NCI-H1694 (cell line): Measurements from ENCODE around the gene ZNF783.
"Not testable (repeated sequence)": the region's sequence is repeated elsewhere in the genome, so short reads cannot be mapped to it uniquely, and the experiment has no call there.

Experiments used
- DNase-seq: peaks from one replicate; lab custom pipeline; 2025; lab: John Stamatoyannopoulos, UW

ZNF783 gene

DNA sequence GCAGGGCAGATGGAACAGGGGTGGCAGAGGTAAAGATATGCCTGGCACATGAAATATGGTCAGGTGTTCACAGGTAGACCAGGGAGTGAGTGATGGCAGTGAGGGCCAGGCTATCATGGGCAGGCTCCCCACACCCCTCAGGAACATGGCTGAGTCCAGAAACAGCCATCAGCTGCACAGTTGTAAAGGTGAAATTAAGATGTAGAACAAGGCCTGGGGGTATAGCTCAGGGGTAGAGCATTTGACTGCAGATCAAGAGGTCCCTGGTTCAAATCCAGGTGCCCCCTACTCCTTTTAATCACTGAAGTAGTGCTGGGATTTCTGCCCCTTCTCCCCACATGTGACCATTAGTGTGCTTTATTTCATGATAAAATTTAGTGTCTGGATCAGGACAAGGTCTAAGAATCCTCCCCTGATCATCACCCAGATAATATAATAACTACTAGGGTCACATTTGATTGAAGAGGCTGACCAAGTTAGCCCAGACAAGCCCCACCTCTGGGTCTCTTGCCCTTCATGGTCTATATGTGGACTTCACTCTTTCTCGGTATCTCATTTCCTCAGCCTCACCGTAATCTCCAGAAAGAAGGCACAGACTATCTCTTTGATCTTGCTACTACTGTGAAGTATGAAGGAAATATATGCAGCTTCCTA is 69.0 kb downstream of the ZNF783 start:
- DNase-seq: no peak

DNA sequence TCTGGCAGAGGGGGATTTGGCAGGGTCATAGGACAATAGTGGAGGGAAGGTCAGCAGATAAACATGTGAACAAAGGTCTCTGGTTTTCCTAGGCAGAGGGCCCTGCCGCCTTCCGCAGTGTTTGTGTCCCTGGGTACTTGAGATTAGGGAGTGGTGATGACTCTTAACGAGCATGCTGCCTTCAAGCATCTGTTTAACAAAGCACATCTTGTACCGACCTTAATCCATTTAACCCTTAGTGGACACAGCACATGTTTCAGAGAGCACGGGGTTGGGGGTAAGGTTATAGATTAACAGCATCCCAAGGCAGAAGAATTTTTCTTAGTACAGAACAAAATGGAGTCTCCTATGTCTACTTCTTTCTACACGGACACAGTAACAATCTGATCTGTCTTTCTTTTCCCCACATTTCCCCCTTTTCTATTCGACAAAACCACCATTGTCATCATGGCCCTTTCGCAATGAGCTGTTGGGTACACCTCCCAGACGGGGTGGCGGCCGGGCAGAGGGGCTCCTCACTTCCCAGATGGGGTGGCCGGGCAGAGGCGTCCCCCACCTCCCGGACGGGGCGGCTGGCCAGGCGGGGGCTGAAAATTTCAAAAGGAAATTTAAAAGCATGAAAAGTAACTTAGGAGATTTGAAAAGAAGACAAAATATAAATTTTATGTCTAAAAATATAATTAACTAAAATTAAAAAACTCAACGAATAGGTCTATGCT is 70.8 kb downstream of the ZNF783 start:
- not testable (repeated sequence) for DNase-seq

- DNase-seq: no peak
Measured at GRCh38 chr7:149333321-149333717, 71.3 kb downstream of the ZNF783 start.

- DNase-seq: no peak
Measured at GRCh38 chr7:149334219-149334618, 72.2 kb downstream of the ZNF783 start.
